HCEC 1CT (cell line): ENCODE results near the gene ASB2.

ENCODE experiments used
- DNase-seq: peaks from one replicate; pipeline ENCODE4 v3.0.0-alpha.2; 2017

The ASB2 gene

DNA sequence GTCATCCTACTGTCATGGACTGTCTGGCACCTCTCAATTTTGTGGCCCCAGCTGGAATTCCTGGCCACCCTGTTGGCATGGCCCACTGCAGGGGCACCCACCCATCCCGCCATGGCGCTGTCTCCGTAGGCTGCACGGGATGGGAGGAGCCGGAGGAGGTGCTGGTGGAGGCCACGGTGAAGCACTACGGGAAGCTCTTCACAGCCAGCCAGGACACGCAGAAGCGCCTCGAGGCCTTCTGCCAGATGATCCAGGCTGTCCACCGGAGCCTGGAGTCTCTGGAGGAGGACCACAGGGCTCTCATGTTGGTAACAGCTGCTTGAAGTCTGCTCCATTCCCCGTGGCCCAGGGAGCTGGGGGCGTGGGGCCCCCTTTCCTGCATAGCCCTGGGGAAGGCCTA is 24.6 kb upstream of the ASB2 start:
- DNase-seq: no peak

GRCh38 chr14:94000267-94000666 is 23.9 kb upstream of the ASB2 start:
- no peak for DNase-seq

DNA sequence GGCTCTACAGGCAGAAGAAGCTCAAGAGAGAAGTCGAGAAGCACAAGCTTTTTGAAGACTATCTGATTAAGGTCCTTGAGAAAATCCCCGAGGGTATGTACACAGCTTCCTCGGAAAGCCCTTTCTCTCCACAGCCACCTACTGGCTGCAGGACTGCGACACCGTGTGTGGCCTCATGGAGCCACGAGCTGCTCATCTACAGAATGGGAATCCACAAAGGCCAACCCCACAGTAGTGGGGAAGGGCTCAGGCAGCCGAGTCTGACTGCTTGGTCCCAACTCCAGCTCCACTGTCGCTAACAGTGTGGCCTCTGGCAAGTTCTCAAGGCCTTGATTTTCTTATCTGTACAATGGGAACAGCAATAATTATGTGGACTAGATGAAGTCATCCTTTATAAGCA is 23.2 kb upstream of the ASB2 start:
- no peak for DNase-seq

- no peak for DNase-seq
These were observed 22.6 kb upstream of the ASB2 start for GRCh38 chr14:93998871-93999403.

GRCh38 chr14:93997916-93998870 is 21.8 kb upstream of the ASB2 start:
- DNase-seq: no peak

- DNase-seq: no peak
These were observed 20.7 kb upstream of the ASB2 start, which contains the start of gene CCDC197 for GRCh38 chr14:93997082-93997481. Gene CCDC197 (plus strand): TSS chr14:93997301. CDS start chr14:93998132, 831 bp downstream.

GRCh38 chr14:93996130-93996695 is 19.8 kb upstream of the ASB2 start:
- DNase-seq: no peak

GRCh38 chr14:93994919-93995682 is 18.7 kb upstream of the ASB2 start:
- DNase-seq: peak; percentile 47

DNA sequence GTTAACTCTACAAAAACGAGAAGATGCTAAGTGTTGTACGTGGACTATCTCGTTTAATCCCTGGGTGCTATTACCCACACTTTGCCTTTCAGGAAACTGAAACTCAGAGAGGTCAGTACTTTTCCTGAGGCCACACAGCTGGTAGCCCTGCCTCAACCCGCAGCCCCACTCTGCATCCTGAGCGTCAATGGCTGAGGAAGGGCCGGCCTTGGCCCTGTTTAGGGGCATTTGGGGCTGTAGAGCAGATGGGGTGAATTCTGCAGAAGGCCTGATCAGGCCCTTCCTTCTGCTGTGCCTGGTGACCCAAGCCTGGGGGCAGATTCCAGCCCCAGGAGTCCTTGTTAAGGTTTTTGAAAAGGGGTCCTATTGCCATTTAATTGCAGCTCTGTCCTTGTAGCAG is 17.0 kb upstream of the ASB2 start:
- DNase-seq: no peak

DNA sequence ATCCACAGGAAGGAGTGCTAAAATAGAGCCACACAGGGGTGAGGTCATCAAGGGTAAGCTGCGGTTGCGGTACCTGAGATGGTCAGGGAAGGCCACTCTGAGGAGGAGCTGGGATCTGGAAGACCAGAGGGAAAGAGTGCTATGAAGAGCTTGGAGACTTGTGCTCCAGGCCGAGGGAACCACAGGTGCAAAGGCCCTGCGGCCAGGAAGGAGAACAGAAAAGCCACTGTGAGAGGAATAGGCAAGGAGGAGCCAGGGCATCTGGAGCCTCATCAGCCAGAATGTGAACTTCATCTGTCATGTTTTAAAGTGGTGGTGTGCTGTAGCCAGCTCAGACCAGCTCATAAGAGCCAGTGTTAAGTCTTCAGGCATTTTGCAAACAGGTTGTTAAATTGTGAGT is 15.3 kb upstream of the ASB2 start:
- DNase-seq: no peak

- no peak for DNase-seq
These were observed 14.8 kb upstream of the ASB2 start for GRCh38 chr14:93991212-93991611.

- DNase-seq: no peak
These were observed 13.6 kb upstream of the ASB2 start for GRCh38 chr14:93989939-93990338.

DNA sequence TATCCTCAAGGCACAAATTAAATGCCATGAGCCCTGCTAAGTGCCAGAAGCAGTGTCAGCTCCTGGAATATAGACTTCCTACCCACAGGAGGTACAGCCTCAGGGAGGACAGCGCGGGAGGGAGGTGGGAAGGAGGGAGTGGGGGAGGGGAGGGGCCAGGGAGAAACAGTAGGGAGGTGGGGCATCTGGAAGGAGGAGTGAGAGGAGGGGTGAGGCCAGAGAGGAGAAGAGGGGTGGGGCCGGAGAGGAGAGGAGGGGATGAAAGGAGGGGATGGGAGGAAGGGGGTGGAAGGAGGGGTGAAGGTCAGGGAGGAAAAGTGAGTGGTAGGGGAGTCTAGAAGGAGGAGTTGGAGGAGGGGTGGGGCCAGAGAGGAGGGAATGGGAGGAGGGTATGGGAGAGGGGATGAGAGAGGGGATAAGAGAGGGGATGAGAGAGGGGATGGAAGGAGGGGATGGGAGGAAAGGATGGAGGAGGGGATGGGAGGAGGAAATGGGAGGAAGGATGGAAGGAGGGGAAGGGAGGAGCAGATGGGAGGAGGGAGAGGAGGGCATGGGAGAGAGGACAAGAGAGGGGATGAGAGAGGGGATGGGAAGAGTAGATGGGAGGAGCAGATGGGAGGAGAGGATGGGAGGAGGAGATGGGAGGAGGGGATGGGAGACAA is 11.6 kb upstream of the ASB2 start:
- DNase-seq: no peak

GRCh38 chr14:93987376-93987775 is 11.0 kb upstream of the ASB2 start:
- DNase-seq: no peak

GRCh38 chr14:93986955-93987354 is 10.6 kb upstream of the ASB2 start:
- no peak for DNase-seq

DNA sequence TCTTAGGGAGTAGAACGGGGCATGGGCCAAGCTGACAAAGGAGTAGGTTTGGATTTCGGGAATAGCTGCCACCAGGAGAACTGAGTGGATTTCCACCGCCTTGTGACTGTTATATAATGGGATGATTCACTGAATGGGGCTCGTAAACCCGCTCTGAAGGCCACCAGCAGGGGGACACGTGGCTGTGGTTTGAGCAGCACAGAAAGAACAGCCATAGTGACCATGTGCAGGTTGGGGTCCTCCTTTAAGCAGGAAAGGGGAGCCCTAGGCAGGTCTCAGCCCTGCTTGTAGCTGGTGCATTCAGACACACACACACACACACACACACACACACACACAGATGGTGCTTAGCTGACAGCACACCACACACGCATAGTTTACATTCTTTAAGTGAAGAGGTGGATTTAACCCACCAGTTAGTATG is 8.6 kb upstream of the ASB2 start:
- peak; percentile 72 for DNase-seq

- DNase-seq: peak; percentile 30
These were observed 7.7 kb upstream of the ASB2 start for GRCh38 chr14:93984070-93984469.

DNA sequence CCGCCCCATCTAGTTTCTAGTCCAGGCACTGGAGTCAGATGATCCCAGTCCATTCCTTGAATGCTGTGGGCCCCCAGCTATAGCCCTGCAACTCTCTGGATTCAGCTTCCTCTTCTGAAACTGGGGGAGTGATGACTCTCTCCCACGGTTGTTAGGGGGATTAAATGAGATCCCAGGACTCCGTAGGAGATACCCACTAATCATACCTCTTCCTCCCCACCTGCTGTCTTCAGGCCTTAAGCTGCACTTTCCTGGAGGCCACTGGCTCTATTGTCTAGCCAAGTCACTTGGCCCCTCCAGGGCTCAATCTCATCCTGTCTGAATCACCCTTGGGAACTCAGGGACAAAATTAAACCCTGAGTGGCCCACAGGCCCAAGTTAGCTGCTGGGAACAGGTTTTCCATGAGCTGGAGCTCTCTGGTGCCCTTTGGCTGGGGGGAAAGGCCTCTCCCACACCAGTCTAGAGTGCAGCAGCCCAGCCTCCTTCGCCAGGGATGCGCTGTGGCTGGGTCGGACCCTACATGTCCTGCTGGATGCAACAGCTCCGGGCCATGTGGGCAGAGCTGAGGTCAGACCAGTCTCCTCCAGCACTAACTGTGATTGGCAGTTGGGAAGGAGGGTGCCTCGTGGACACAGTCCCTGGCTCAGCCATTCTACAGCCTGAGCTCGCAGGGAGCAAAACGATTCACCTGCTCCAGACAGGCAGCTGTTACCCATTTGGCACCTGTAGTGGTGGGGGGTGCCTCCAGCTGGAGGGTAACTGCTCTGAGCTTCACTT is 6.0 kb upstream of the ASB2 start:
- DNase-seq: no peak

GRCh38 chr14:93981316-93982229 is 5.2 kb upstream of the ASB2 start:
- DNase-seq: no peak

DNA sequence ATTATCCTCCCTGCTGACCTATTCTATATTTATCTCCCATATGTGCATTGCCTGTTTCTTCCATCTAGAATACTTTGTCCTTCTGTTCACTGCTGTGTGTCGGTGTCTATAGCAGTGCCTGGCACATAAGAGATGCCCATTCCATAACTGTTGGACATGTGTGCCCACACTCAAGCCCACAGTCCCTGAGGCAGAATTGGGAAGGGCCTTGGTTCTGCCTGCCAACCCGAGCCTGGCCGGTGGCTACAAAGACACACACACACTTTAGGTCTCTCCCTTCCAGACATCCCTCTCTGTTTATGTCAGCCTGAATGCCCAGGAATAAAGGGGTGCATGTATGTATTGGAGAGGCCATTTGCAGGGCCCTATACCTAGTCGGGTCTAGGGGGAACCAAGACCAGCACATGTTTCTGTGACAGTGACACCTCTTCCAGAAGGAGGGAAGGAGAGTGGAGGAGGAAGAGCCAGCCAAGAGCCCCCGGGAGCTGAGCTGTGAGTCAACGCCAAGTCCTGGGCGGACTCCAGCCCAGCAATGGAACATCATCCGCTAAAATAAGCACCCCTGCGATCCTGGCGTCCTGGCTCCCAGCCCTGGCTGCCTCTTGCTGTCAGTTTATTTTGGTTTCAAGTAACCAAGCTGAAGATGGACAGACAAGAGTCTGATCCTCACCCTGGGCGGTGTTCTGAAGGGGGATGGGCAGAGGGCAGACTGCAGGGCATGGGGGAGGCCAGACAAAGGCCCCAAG is 4.3 kb upstream of the ASB2 start:
- no peak for DNase-seq
